HL-60/S4 treated with phorbol 12-myristate 13-acetate at 8.2 ng/mL for 4 days and 3 days (cell line): ENCODE results near the gene SLC9A1.
"Not testable (repeated sequence)": the region's sequence is repeated elsewhere in the genome, so short reads cannot be mapped to it uniquely, and the experiment has no call there.

ENCODE experiments used
- in situ Hi-C: fragments of 300-500 bp; cut with MboI; formaldehyde crosslinking; loops from 2 replicates; pipeline ENCODE4 v1.15.0; 2022; ENCODE audit warnings: low sequenced_read_pairs

SLC9A1 gene

DNA sequence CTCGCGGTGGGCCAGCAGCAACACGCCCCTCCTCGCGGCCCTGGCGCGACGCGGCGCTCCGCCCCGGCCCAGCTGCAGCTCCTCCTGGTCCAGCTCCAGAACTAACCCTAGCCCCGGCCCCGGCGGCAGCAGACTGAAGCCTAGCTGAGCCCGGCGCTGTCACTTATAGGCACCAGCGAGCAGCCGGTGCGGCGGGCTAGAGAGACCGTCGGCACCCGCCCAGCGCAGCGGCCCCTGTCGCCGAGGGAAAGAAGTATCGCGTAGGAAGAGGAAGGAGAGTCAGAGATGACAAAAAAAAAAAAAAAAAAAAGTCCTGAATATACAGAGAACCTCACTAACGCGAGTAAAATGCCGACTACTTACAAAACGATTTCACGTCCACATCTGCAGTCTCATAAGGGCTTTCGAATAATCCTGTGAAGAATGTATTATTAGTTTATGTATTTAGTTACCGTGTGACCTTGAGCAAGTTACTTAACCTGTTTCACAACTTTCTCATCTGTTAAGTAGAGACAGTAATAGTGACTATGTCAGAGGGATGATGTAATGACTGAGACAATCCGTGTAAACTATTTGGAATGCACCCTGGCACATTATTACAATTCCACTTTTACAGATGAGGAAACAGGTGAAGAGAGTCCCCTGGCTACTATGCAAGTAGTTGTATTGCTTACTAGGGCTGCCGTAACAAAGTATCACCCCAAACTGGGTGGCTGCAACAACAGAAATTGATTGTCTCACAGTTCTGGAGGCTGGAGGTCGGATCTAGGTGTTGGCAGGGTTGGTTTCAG lies at the start of gene SLC9A1:
Gene SLC9A1 (minus strand): TSS at position 135 of the 791 bp plus-strand sequence. CDS start 791 bp downstream, outside the sequence.
- in situ Hi-C loops: no loop called here

DNA sequence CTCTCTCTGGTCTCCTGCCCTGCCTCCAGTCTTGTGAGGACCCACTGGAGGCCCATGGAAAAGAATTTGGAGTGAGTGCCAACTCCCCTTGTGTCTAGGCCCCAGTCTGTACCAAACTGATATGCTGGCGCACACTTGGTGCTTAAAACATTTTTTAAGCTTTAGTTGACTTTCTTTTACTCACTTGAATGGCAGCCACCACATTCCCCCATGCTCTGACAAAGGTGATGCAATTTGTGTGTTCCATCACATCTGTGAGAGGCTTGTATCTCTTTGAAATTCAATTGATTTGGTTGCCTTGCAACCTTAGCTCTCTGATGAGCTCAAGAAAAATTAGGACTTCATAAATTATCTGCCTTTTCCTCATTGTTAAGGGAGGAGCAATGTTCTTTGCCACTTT lies 49.0 kb upstream of the SLC9A1 start:
- in situ Hi-C loops: no loop called here

DNA sequence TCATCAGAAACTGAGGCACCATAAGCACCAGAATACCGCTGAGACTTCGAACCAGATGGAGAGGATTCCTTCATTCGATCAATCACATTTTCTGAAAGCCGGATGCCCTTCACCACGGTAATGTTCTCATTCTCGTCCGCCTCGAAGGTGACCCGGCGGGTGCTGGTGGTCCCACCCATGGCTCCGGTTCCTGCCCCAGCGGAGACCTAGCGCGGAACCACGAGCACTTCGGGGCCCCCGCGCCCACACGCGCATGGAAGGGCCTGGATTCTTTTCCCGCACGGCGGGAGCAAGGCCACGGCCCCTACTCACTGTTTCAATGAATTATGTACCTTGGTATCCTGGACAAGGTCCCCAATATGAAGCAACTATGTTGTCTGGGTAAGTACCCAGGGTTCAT lies 46.4 kb upstream of the SLC9A1 start:
- in situ Hi-C loops: no loop called here

DNA sequence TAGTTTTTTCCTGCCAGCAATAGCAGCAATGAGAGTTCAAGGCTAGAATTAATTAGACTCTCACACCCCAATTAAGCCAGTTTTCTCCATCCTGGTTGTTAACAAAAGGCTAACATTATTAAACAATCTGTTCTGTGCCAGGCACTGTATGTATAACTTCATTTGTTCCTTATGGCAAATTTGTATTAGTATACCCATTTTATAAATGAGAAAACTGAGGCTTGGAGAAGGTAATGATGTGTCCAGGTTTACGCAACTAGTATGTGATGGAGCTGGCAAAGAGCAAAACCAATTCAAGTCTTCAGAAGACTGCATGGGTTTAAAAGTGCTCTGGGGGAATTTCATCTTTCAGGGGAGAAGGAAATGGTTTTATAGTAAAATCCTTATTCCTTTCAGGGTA lies 38.3 kb upstream of the SLC9A1 start:
- in situ Hi-C loops: no loop called here

DNA sequence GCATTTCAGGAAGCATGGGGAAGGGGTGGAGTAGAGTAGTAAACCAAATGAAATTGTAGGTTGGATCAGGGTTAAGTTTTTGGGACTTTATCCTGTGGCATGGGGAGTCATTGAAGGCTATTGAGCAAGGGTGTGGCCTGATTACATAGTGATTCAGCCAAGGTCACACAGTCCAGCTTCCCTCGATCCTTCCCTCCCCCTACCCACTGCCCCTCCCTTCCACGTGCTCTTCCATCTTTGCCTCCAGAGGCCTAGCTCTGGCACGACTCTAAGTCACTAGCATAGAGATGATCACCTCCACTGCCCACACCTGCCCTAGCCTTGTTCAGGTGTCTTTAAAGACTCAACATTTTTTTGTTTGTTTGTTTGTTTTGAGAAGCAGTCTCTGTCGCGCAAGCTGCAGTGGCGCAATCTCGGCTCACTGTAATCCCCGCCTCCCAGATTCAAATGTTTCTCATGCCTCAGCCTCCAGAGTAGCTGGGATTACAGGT lies 37.2 kb upstream of the SLC9A1 start:
- in situ Hi-C loops: no loop called here

DNA sequence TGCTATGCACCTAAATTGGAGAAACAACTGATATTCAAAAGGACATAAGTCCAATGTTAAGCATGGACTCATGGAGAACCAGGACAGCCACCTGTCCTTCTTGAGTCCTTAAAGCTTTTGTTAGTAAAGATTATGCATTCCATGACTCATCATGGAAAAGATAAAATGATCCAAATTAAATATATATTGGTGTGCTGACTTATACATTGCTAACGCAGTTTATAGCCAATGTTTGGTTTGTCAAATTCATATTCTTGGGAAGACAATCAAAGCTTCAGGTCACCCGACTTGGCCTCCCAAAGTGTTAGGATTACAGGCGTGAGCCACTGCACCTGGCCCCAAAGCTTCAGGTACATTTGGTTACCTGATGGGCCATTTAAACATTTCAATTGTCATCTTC lies 29.7 kb upstream of the SLC9A1 start:
- in situ Hi-C loops: not testable (repeated sequence)

DNA sequence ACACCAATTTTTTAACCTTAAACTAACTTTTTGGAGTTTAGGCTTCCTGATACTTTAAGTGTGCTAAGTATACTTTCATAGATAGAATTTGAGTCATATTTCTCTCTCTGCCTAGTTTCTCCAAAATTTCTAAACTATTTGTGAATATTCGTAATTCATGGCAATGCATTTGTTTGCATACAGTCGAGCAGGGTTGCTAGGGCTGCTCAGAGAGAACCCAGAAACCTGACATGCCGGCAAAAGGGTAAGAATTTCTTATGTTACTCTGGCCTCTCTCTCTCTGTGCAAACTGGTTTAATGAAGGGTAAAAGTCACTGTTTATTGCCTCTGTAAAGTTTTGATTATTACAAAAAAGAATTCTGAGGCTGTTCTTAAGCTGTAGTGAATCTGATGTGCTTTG lies 25.1 kb upstream of the SLC9A1 start:
- in situ Hi-C loops: no loop called here

DNA sequence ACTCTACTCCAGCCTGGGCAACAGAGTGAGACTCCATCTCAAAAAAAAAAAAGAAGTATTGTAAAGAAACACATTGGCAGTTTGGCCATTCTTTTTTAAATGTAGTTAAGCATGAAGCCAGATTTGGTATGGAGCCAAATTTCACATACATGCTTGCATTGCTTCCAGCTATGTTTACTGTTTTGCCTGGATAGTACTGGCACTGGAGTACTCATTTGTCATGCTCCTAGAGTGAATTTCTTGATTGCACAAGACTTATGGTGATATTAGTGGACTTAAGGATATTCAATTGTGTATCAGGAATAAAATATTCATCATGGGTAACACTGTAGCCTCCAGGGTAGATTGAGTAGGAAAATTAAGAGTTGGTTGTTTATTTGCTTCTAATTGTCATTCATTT lies 24.5 kb upstream of the SLC9A1 start:
- in situ Hi-C loops: no loop called here

DNA sequence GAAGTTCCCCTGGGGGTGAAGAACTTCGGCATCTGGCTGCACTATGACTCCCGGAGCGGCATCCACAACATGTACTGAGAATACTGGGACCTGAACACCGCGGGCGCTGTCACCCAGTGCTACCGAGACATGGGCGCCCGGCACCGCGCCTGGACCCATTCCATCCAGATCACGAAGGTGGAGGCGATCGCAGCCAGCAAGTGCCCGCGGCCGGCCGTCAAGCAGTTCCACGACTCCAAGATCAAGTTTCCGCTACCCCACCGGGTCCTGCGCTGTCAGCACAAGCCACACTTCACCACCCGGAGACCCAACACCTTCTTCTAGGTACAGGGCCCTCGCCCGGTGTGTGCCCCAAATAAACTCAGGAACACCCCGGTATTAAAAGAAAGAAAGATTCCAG lies 22.0 kb upstream of the SLC9A1 start:
- in situ Hi-C loops: no loop called here

DNA sequence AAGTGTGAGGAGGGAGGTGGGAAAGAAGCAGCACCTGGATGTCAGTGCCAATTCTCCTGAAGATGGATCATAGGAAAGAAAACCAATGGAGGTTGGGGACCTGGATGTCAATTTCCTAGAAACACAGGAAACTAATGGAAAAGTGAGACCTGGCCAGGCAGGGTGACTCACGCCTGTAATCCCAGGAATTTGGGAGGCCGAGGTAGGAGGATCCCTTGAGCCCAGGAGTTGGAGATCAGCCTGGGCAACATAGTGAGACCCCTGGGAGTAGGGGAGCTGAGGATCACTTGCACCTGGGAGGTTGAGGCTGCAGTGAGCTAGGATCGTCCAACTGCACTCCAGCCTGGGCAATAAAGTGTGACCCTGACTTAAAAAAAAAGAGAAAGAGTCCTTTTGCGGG lies 21.4 kb upstream of the SLC9A1 start:
- in situ Hi-C loops: no loop called here

DNA sequence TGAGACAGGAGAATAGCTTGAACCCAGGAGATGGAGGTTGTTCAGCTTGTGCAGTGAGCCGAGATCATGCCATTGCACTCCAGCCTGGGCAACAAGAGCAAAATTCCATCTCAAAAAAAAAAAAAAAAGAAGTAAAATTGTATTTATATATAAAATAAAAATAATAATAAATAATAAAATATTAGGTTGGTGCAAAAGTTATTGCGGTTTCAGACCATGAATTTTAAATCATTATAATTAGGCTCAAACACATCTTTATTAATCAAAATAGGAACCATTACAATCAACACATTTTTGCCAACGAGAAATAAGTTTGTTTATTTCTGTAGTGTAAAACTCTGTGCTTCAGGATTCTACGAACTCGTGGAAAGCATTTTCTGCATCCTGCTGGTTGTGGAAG lies 18.1 kb upstream of the SLC9A1 start:
- in situ Hi-C loops: not testable (repeated sequence)

DNA sequence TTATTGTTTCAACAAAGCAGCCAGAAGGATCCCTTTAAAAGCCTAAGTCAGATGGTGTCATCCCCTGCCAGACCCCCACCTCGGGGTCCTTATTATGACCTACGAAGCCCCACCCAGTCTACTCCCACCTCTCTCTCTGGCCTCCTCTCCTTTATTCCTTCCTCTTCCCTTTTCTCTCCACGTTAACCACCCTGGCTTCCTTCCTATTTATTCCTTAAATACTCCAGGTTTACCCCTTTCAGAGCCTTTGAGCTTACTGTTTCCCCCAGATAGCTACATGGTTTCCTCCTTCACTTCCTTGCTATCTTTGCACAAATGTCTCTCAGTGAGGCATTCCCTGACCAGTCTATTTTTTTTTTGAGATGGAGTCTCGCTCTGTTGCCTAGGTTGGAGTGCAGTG lies 12.0 kb upstream of the SLC9A1 start:
- in situ Hi-C loops: no loop called here

DNA sequence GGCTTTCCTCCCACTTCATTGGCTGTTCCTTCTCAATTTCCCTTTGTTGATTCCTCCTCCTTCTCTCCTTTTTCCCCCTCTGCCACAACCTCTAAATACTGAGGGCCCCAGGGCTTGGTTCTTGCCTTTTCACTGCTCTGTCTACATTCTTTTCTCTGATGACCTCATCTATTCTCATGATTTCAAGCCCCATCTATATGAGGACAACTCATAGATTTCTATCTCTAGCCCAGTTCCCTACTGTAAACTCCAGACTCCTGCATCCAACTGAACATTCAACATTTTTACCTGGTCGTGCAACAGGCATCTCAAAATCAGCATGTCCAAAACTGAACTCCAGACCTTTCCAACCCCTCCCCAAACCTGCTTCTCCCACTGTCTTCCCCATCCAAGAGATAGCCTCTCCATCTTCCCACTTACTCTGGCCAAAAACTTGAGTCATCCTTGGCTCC lies 11.5 kb upstream of the SLC9A1 start:
- in situ Hi-C loops: no loop called here

DNA sequence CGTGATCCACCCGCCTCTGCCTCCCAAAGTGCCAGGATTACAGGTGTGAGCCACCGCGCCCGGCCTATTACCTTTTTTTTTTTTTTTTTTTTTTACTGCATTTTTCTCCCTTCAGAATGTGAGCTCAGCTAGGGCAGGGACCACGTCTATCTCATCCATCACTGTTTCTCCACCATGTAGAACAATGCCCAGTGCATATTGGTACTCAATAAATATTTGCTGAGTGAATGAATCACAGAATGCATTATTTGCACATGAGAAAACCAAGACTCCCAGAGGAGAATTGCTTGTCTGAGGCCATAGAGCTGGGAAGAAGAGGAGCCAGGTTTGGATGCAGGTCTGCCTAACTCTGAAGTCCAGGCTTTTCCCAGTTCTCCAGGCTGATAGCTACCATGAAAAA lies 8.2 kb upstream of the SLC9A1 start:
- in situ Hi-C loops: no loop called here

DNA sequence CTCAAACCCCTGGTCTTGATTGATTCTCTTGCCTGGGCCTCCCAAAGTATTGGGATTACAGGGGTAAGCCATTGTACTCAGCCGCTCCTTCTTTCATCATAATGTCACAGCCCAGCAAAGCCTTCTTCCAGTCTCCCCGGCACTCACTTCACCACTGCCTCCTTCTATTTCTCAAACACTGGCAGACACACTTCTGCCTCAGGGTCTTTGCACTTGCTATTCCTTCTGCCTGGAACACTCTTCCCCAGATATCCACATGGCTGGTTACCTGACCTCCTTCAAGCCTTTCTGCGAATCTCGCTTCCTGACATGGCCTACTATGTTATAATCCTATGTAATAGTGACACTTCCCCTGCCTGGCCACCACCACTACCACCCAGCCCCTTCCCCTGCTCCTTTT lies 7.2 kb upstream of the SLC9A1 start:
- in situ Hi-C loops: no loop called here

DNA sequence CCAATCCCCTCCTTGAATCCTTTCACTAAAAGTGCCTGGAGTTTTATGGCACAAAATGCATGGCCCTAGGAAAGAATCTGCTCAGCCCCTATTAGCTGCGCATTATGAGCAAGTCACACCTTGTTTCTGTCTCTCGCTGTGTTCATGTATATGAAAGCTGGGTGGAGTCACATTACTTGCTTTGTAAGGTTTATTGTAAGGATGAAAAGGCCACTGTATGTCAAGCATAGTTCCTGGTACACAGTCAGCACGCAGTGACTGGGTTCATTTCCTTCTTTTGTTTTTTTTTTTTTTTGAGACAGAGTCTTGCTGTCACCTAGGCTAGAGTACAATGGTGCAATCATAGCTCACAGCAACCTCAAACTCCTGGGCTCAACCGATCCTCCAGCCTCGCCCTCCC lies 6.7 kb upstream of the SLC9A1 start:
- in situ Hi-C loops: no loop called here

DNA sequence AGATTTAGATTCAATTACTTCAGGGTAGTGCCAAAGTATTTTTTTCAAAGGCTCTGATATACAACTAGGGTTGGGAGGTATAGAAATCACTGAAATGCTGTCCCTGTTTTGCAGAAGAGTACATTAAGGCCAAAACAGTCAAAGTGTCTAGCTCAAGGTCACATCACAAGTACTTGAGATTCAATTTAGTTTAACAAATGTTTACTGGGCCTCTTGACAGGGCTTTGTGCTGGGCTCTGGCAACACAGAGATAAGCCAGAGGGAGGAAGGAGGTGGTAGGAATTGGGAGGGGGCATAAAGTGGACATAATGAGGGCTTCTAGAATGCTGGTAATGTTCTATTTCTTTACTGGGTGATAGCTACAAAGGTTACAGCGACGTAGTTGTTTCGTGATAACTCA lies 2.3 kb upstream of the SLC9A1 start:
- in situ Hi-C loops: no loop called here

DNA sequence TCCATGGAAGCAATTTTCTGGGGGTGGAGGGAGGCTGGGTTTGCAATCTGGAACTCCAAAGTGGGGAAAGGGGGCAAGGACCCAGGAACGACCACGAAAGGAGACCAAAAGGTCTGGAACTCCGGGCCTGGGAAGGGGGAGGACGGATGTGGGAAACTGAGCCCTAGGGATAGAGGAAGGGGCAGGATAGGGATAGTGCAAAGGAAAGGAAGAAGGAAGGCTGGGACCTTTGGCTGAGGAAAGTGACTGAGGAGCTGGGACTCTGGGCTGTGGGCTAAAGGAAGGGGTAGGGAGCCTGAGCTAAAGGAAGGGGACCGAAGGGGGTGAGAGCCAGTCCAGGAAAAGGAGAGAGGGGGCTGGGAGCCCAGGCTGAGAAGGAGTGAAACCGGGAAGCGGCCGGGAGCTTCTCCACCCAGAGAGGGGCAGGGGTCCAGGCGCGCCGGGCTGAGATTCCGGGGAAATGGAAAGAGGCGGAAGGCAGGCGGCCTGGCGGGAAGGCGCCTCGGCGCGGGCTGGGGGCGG lies 395 bp downstream of the SLC9A1 start:
- in situ Hi-C loops: no loop called here

DNA sequence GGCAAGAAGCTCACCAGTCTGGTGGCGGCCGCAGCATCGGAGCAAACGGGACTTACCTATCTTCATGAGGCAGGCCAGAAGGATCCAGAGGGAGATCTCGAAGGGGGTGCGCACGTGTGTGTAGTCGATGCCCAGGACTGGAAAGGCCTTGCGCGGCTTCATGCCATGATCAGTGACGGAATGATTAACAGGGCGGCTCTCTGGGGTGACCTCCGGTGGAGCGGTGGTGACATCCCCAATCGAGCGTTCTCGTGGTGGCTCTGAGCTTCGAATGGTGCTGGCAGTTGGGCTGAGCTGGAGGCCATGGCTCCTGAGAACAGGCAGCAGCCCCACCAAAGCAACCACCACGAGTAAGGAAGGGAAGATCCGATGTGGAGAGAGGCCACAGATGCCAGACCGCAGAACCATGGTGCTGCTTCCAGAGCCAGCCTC lies 982 bp downstream of the SLC9A1 start:
- in situ Hi-C loops: no loop called here

DNA sequence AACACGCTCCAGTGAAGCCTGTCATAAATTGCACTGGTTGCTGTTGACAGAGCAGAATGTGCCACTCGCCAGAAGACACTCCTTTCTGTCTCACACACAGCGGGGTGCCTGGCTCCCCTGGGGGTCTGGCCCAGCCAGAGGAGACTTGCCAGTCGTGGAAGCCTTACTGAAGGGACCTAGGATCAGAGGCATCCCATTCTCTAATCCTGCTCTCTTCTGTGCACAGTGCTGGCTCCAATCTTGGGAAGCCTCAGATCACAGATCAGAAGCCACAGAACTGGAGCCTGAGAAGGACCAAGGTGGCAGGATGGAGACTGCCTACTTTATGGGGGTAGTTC lies 1.4 kb downstream of the SLC9A1 start:
- in situ Hi-C loops: no loop called here

DNA sequence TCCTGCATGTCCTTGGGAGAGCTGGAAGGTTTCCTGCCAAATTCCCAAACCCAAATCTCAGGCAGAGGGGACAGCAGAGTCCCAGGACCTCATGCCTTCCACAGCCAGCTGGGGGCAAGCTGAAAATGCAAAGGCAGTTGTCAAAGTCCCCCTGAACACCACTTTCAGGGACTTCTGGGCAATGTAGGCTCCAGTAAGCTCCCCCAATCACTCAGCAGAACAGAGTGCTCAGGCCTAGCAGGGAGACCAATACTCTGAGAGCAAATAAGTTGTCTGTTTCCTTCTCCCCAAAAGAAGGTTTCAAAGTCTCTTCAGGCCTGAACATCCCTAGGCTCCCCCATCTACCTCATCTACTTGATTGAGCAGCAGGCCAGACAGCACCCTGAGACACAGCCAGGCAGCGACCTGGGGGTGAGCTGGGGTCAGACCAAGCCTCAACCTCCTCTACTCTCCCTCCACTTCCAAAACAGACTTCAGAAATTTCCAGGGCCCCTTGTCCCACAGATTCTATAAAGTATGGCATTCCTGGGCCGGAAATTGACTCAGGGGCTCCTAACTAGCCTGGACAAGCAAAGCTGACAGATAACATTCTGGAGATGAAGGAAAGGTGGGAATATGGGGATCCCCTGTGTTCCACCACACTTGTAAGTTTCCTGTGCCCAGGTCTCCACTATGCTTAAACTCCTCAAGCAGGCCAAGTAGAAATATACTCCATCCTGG lies 1.9 kb downstream of the SLC9A1 start:
- in situ Hi-C loops: no loop called here
